T-helper 17 cell (primary cell): ENCODE data around the gene NAA10. TPM values are rescaled to one million over a fixed set of nuclear protein-coding genes. Genes with fewer than 3 reads are reported as not detected.

Experiments used
- ATAC-seq: fragments of 150-1000 bp; cut with Tn5 transposase; 2 replicates; pipeline ENCODE4 v1.10.0; 2021; ENCODE audit warnings: mild to moderate bottlenecking, moderate library complexity
- DNase-seq, 3 donors: peaks; one replicate each; pipeline versions ENCODE4 v3.0.0 to v3.0.0-alpha.2; 2020 to 2021
- H3K9me3 ChIP-seq: one replicate; pipeline ENCODE4 v1.7.0; 2013; ENCODE audit warnings: low read length, mild to moderate bottlenecking; ENCODE audit not compliant: control insufficient read depth, poor library complexity, severe bottlenecking
- H3K27ac Mint-ChIP-seq: one replicate; pipeline ENCODE4 v1.8.0; 2022; ENCODE audit warnings: mild to moderate bottlenecking, moderate library complexity, mixed read lengths
- H3K27me3 Mint-ChIP-seq: one replicate; pipeline ENCODE4 v1.8.0; 2022; ENCODE audit warnings: mixed read lengths
- H3K36me3 Mint-ChIP-seq: one replicate; pipeline ENCODE4 v1.8.0; 2022; ENCODE audit warnings: low read depth, mixed read lengths
- H3K4me1 Mint-ChIP-seq: one replicate; pipeline ENCODE4 v1.8.0; 2022; ENCODE audit warnings: mild to moderate bottlenecking, mixed read lengths
- H3K4me3 Mint-ChIP-seq: one replicate; pipeline ENCODE4 v1.8.0; 2022; ENCODE audit warnings: mild to moderate bottlenecking, moderate library complexity, mixed read lengths
- total RNA-seq, 4 donors: library from RNA in 2 of 4; stranded (reverse) in 2 of 4; gene quantifications; one replicate each; pipeline ENCODE4 v1.2.3 and lab custom pipeline; 2022 to 2026

Gene NAA10
- total RNA-seq, 2 donors from 2014 or later, result 42.8 to 48.5 TPM

- Mint-ChIP-seq H3K4me3 (no peak overlapping the region), H3K4me1 (peaks cover 11% of the 10 kb centered on the region), H3K27me3 (no peaks in the 10 kb centered on the region), H3K36me3 (no peaks in the 10 kb centered on the region), H3K27ac (no peak overlapping the region)
- H3K9me3 ChIP-seq, result no peaks in the 10 kb centered on the region
- DNase-seq, result no peak
- no peak for ATAC-seq
Observed at GRCh38 chrX:153882086-153882498, 52.7 kb downstream of the NAA10 start.

GRCh38 chrX:153881281-153881680, 53.6 kb downstream of the NAA10 start:
- H3K9me3 ChIP-seq, result no peaks in the 10 kb centered on the region
- Mint-ChIP-seq H3K4me1 (peaks cover 11% of the 10 kb centered on the region), H3K27me3 (no peaks in the 10 kb centered on the region), H3K27ac (no peak overlapping the region), H3K36me3 (no peaks in the 10 kb centered on the region), H3K4me3 (no peak overlapping the region)
- ATAC-seq (no peak), DNase-seq (no peak)

GRCh38 chrX:153880440-153880815, 54.4 kb downstream of the NAA10 start:
- no peak overlapping the region for H3K4me3 Mint-ChIP-seq
- DNase-seq, result no peak

GRCh38 chrX:153879741-153880439, 54.9 kb downstream of the NAA10 start:
- Mint-ChIP-seq H3K27ac (no peak overlapping the region), H3K36me3 (no peaks in the 10 kb centered on the region), H3K27me3 (no peaks in the 10 kb centered on the region), H3K4me3 (no peak overlapping the region), H3K4me1 (peaks cover 11% of the 10 kb centered on the region)
- no peaks in the 10 kb centered on the region for H3K9me3 ChIP-seq
- DNase-seq (no peak), ATAC-seq (no peak)

More at GRCh38 chrX:153880440-153880815, 54.4 kb downstream of the NAA10 start:
- no peak overlapping the region for H3K27ac Mint-ChIP-seq
- H3K9me3 ChIP-seq, result no peaks in the 10 kb centered on the region
- no peaks in the 10 kb centered on the region for H3K27me3 Mint-ChIP-seq
- no peaks in the 10 kb centered on the region for H3K36me3 Mint-ChIP-seq
- peaks cover 11% of the 10 kb centered on the region for H3K4me1 Mint-ChIP-seq
- no peak for ATAC-seq

Other genes with a start within 250 kb of the NAA10 start
- gene SLC6A8, start 247.1 kb downstream of the NAA10 start, total RNA-seq, result 1 to 10 TPM; 3.4 to 4.4 TPM
- 100 to 1,000 TPM; 101 TPM for gene BCAP31, start 210.7 kb downstream of the NAA10 start, total RNA-seq
- gene ABCD1, start 210.2 kb downstream of the NAA10 start, total RNA-seq, result 10 to 100 TPM; 14.7 to 17.7 TPM
- 1 to 10 TPM in 1 of 2 donors, under 1 TPM in 1; 0.25 to 2.9 TPM for gene PLXNB3, start 170.8 kb downstream of the NAA10 start, total RNA-seq
- gene SRPK3, start 154.0 kb downstream of the NAA10 start, total RNA-seq, result not detected
- 10 to 100 TPM; 46.4 to 52.4 TPM for gene IDH3G, start 140.7 kb downstream of the NAA10 start, total RNA-seq
- gene SSR4, start 140.4 kb downstream of the NAA10 start, total RNA-seq, result 100 to 1,000 TPM; 204 to 212 TPM
- 10 to 100 TPM; 31.1 to 45.6 TPM for gene PDZD4, start 104.5 kb downstream of the NAA10 start, total RNA-seq
- gene L1CAM, start 48.9 kb downstream of the NAA10 start, total RNA-seq, result 1 to 10 TPM; 2.3 to 3.9 TPM
- gene AVPR2, start 30.4 kb downstream of the NAA10 start, total RNA-seq, result not detected
- gene ARHGAP4, start 8.8 kb downstream of the NAA10 start, total RNA-seq, result 100 to 1,000 TPM; 374 to 404 TPM
- gene RENBP, start 9.6 kb upstream of the NAA10 start, total RNA-seq, result 10 to 100 TPM in 1 of 2 donors, 1 to 10 TPM in 1; 8.8 to 11.5 TPM
- gene HCFC1, start 36.8 kb upstream of the NAA10 start, total RNA-seq, result 10 to 100 TPM; 65.7 to 65.8 TPM
- 1 to 10 TPM; 2.4 to 3.0 TPM for gene TMEM187, start 37.7 kb upstream of the NAA10 start, total RNA-seq
- gene IRAK1, start 84.9 kb upstream of the NAA10 start, total RNA-seq, result 10 to 100 TPM; 75.3 to 92.5 TPM
- gene MECP2, start 162.7 kb upstream of the NAA10 start, total RNA-seq, result 100 to 1,000 TPM; 148 to 160 TPM
- gene OPN1LW, start 209.2 kb upstream of the NAA10 start, total RNA-seq, result not detected
- gene OPN1MW, start 247.6 kb upstream of the NAA10 start, total RNA-seq, result not detected